Ascending aorta (tissue), 2 donors: ENCODE data around the gene CIRBP. TPM values are rescaled to one million over a fixed set of nuclear protein-coding genes. Genes with fewer than 3 reads are reported as not detected.

ENCODE experiments used
- DNase-seq, 2 donors: peaks; one replicate each; pipeline ENCODE4 v3.0.0-alpha.2; 2019; ENCODE audit warnings: low spot score in 2 of 2
- H3K27ac ChIP-seq, 2 donors: fragments of 200-600 bp; sonication (generic); one replicate each; pipeline ENCODE4 v1.5.1; 2016 to 2017; ENCODE audit warnings: mild to moderate bottlenecking in 1 of 2
- H3K27me3 ChIP-seq: fragments of 200-600 bp; sonication (generic); one replicate; pipeline ENCODE4 v1.5.1; 2017
- H3K36me3 ChIP-seq, 2 donors: fragments of 200-600 bp; sonication (generic); one replicate each; pipeline ENCODE4 v1.5.1; 2016
- H3K4me1 ChIP-seq, 2 donors: fragments of 200-600 bp; sonication (generic); one replicate each; pipeline ENCODE4 v1.5.1; 2016 to 2017; ENCODE audit warnings: mild to moderate bottlenecking in 1 of 2
- H3K4me3 ChIP-seq, 2 donors: fragments of 200-600 bp; sonication (generic); one replicate each; pipeline ENCODE4 v1.5.1; 2016 to 2017; ENCODE audit warnings: mild to moderate bottlenecking in 1 of 2
- H3K9me3 ChIP-seq, 2 donors: fragments of 200-600 bp; sonication (generic); one replicate each; pipeline ENCODE4 v1.5.1; 2016
- intact Hi-C: fragments of 100-400 bp; cut with DNase I; formaldehyde crosslinking; loops from one replicate; pipeline ENCODE4 v1.15.1; 2023
- total RNA-seq: library from RNA; depleted of rRNA; stranded (reverse); fragments of >200 nt; gene quantifications from one replicate; pipeline ENCODE4 v1.1.0, GENCODE V29; 2016
- TF ChIP-seq, protein P1 (sequence below), 3 experiments: fragments of 200-600 bp in 2 of 3; fragments of 450-650 bp in 1 of 3; sonication (generic) in 2 of 3; IDR thresholded peaks; one replicate each; pipeline ENCODE4 v1.5.1; 2016 to 2019; ENCODE audit warnings: antibody characterized with exemption in 3 of 3, mild to moderate bottlenecking in 1 of 3, moderate library complexity in 1 of 3

Gene CIRBP
- total RNA-seq, 1 donor from 2014 or later = 442 TPM

GRCh38 chr19:1229924-1230782, 39.0 kb upstream of the CIRBP start:
- H3K4me3 ChIP-seq = no peak overlapping the region
- no peaks in the 10 kb centered on the region for H3K27me3 ChIP-seq
- DNase-seq = no peak
- TF ChIP-seq, protein P1, sequence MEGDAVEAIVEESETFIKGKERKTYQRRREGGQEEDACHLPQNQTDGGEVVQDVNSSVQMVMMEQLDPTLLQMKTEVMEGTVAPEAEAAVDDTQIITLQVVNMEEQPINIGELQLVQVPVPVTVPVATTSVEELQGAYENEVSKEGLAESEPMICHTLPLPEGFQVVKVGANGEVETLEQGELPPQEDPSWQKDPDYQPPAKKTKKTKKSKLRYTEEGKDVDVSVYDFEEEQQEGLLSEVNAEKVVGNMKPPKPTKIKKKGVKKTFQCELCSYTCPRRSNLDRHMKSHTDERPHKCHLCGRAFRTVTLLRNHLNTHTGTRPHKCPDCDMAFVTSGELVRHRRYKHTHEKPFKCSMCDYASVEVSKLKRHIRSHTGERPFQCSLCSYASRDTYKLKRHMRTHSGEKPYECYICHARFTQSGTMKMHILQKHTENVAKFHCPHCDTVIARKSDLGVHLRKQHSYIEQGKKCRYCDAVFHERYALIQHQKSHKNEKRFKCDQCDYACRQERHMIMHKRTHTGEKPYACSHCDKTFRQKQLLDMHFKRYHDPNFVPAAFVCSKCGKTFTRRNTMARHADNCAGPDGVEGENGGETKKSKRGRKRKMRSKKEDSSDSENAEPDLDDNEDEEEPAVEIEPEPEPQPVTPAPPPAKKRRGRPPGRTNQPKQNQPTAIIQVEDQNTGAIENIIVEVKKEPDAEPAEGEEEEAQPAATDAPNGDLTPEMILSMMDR (IDR thresholded peaks at IDR 0.05) = no peak
- peaks cover 0 to 13% of the 10 kb centered on the region in 2 donors for H3K4me1 ChIP-seq
- H3K9me3 ChIP-seq = no peaks in the 10 kb centered on the region
- intact Hi-C loops = no loop called here
- H3K27ac ChIP-seq = no peak overlapping the region
- H3K36me3 ChIP-seq = peaks cover 25 to 31% of the 10 kb centered on the region in 2 donors

DNA sequence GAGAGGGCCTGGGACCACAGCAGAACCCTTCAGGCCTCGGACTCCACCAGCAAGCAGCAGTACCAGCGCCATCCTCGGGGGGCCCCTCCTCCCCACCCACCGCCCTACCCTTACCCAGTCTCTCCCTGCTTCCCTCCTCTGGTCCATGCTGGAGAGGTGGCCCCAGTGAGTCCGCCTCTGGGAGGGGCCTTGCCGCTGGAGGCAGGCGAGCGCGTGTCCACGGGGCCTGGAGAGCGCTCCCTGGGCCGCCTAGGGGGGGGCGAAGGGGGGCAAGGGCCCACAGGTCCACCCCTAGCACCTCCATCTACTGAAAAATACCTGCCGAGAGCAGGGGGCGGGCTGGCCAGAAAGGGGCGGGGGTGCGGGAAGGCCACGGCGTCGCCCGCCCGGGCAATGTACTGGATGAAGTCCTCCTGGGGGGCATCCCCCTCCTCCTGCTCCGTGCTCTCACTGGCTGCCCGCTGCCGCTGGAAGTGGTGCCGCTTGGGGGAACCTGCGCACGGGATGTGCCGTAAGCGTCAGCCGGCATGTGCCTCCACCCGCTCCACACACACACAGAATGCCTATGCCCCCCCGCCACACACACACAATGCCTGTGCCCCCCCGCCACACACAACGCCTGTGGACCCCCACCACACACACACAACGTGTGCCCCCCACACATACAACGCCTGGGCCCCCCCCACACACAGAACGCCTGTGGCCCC, 38.2 kb upstream of the CIRBP start:
- TF ChIP-seq, protein P1 (IDR thresholded peaks at IDR 0.05) = no peak

DNA sequence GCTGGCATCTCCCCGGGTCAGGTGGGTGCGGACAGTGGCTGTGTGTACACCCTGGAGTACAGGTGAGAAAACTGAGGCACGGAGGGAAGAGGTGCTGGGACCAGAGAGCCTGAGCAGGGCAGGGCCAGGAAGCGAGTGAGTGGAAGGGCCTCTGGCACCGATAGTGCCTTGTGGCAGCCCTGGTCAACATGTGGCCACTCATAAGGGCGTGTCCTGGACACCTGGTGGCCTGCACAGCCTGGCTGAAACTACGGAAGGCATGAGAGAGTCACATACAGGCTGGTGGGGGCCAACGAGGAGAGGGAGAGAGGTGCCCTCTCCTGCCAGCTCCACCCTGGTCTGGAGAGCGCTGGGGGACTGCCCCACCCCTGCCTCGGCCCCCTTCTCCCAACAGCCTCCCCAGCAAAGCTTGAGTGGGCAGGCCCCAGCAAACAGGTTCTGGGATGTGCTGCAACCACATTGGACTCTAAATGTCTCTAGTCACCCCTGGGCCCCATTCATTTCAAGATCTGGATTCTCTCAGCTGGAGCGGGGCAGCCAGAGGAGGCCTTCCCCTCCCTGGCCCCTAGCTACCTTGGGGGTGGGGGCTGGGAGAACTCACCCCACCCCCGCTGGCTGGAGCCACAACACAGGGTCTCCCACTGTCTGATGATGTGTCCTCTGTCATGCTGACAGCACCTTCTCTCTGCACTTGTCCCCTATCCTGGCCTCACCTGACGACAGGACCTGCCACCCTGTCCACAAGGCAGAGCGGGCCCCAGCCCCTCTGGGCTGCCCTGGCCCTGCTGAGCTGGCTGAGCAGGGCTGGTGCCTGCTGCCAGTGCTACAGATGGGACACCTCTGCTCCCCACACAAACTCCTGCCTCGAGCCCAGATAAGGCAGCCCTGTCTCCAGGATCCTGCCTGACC, 37.1 kb upstream of the CIRBP start:
- Histone ChIP-seq H3K36me3 (peaks cover 13% of the 10 kb centered on the region in 2 donors), H3K27ac (peak overlapping the region; percentile 22 to 65), H3K4me1 (peaks cover 0 to 13% of the 10 kb centered on the region in 2 donors), H3K9me3 (no peaks in the 10 kb centered on the region), H3K27me3 (no peaks in the 10 kb centered on the region), H3K4me3 (no peak overlapping the region)
- intact Hi-C loops = no loop called here
- TF ChIP-seq, protein P1 (IDR thresholded peaks at IDR 0.05) = no peak
- no peak for DNase-seq

More for the DNA sequence above, 38.2 kb upstream of the CIRBP start:
- no peaks in the 10 kb centered on the region for H3K27me3 ChIP-seq
- intact Hi-C loops = no loop called here
- DNase-seq = no peak
- no peaks in the 10 kb centered on the region for H3K9me3 ChIP-seq
- peaks cover 0 to 13% of the 10 kb centered on the region in 2 donors for H3K4me1 ChIP-seq
- no peak overlapping the region for H3K4me3 ChIP-seq
- H3K36me3 ChIP-seq = peaks cover 22 to 23% of the 10 kb centered on the region in 2 donors
- no peak overlapping the region for H3K27ac ChIP-seq

- H3K36me3 ChIP-seq = peaks cover 6% of the 10 kb centered on the region in 2 donors
- no peak overlapping the region for H3K4me3 ChIP-seq
- no peaks in the 10 kb centered on the region for H3K27me3 ChIP-seq
- H3K9me3 ChIP-seq = no peaks in the 10 kb centered on the region
- DNase-seq = no peak
- TF ChIP-seq, protein P1 (IDR thresholded peaks at IDR 0.05) = no peak
- intact Hi-C loops = no loop called here
- H3K4me1 ChIP-seq = peaks cover 0 to 13% of the 10 kb centered on the region in 2 donors
- H3K27ac ChIP-seq = peak overlapping the region; percentile 22 to 65
These were observed 36.5 kb upstream of the CIRBP start for GRCh38 chr19:1232652-1233072.

GRCh38 chr19:1233115-1233667, 35.9 kb upstream of the CIRBP start:
- DNase-seq = no peak
- H3K36me3 ChIP-seq = peaks cover under 1% of the 10 kb centered on the region in 2 donors
- no peak overlapping the region for H3K4me3 ChIP-seq
- peak overlapping the region; percentile 22 to 65 for H3K27ac ChIP-seq
- H3K9me3 ChIP-seq = no peaks in the 10 kb centered on the region
- H3K27me3 ChIP-seq = no peaks in the 10 kb centered on the region
- peaks cover 2 to 15% of the 10 kb centered on the region in 2 donors for H3K4me1 ChIP-seq
- TF ChIP-seq, protein P1 (IDR thresholded peaks at IDR 0.05) = no peak
- intact Hi-C loops = no loop called here
